Peyer's patch (tissue), 4 donors: ENCODE measurements around the gene AKIP1. TPM values are rescaled to one million over a fixed set of nuclear protein-coding genes. Genes with fewer than 3 reads are reported as not detected.
"Not testable (repeated sequence)": the region's sequence is repeated elsewhere in the genome, so short reads cannot be mapped to it uniquely, and the experiment has no call there.

Experiments
- DNase-seq, 3 donors: peaks; one replicate each; pipeline ENCODE4 v3.0.0-alpha.2; 2017 to 2019
- H3K27ac ChIP-seq, 4 donors: fragments of 200-600 bp; sonication (generic); one replicate each; pipeline ENCODE4 v1.5.1; 2016 to 2019
- H3K27me3 ChIP-seq, 2 donors: fragments of 200-600 bp; sonication (generic); one replicate each; pipeline ENCODE4 v1.5.1; 2019
- H3K36me3 ChIP-seq, 3 donors: fragments of 200-600 bp; sonication (generic); one replicate each; pipeline ENCODE4 v1.5.1; 2016 to 2019
- H3K4me1 ChIP-seq, 4 donors: fragments of 200-600 bp; sonication (generic); one replicate each; pipeline ENCODE4 v1.5.1; 2016 to 2019
- H3K4me3 ChIP-seq, 4 donors: fragments of 200-600 bp; sonication (generic); 1 replicate in 3 of 4; 2 replicates in 1 of 4; pipeline ENCODE4 v1.5.1; 2016 to 2019; ENCODE audit warnings: mild to moderate bottlenecking in 1 of 4
- H3K9me3 ChIP-seq, 4 donors: fragments of 200-600 bp; sonication (generic); one replicate each; pipeline ENCODE4 v1.5.1; 2016 to 2019; ENCODE audit warnings: mild to moderate bottlenecking in 1 of 4
- CTCF ChIP-seq, 6 experiments: fragments of 450-650 bp in 4 of 6; fragments of 200-600 bp in 2 of 6; sonication (generic) in 1 of 6; IDR thresholded peaks; one replicate each; pipeline ENCODE4 v1.5.1; 2017 to 2019; ENCODE audit warnings: antibody characterized with exemption in 6 of 6, mild to moderate bottlenecking in 3 of 6, moderate library complexity in 1 of 6
- POLR2A ChIP-seq, 2 donors: fragments of 450-650 bp; IDR thresholded peaks; one replicate each; pipeline ENCODE4 v1.5.1; 2017; ENCODE audit warnings: antibody characterized with exemption in 2 of 2, mild to moderate bottlenecking in 2 of 2, moderate library complexity in 2 of 2
- total RNA-seq, 4 donors: library from RNA; depleted of rRNA; stranded (reverse); fragments of >200 nt; gene quantifications; one replicate each; pipeline ENCODE4 v1.1.0, GENCODE V29; 2016

AKIP1 gene
- total RNA-seq, 4 donors from 2014 or later, result 8.6 to 21.7 (median 12.5) TPM

- peak in 2 of 3 donors; percentile 67 to 75 for DNase-seq
- Histone ChIP-seq H3K9me3 (no peaks in the 10 kb centered on the region), H3K36me3 (no peaks in the 10 kb centered on the region), H3K27ac (peak overlapping the region; percentile 65 to 88 (median 78)), H3K4me3 (peak overlapping the region; percentile 50 to 83 (median 64)), H3K27me3 (no peaks in the 10 kb centered on the region), H3K4me1 (peaks cover 0 to 14% (median 4%) of the 10 kb centered on the region in 4 donors)
- no peak for TF ChIP-seq CTCF (IDR thresholded peaks at IDR 0.05)
- TF ChIP-seq POLR2A (IDR thresholded peaks at IDR 0.05), result no peak
These were observed 40.4 kb upstream of the AKIP1 start for GRCh38 chr11:8870411-8871170.

GRCh38 chr11:8871171-8871775, 39.7 kb upstream of the AKIP1 start:
- Histone ChIP-seq H3K4me3 (peak overlapping the region; percentile 50 to 83 (median 64)), H3K27me3 (no peaks in the 10 kb centered on the region), H3K9me3 (no peaks in the 10 kb centered on the region), H3K4me1 (peaks cover 0 to 14% (median 4%) of the 10 kb centered on the region in 4 donors), H3K27ac (peak overlapping the region; percentile 65 to 88 (median 78)), H3K36me3 (no peaks in the 10 kb centered on the region)
- TF ChIP-seq POLR2A (IDR thresholded peaks at IDR 0.05) (no peak), CTCF (IDR thresholded peaks at IDR 0.05) (no peak)
- DNase-seq, result peak in 2 of 3 donors; percentile 56 to 66

GRCh38 chr11:8871962-8872361, 39.0 kb upstream of the AKIP1 start:
- Histone ChIP-seq H3K27me3 (no peaks in the 10 kb centered on the region), H3K9me3 (no peaks in the 10 kb centered on the region), H3K36me3 (no peaks in the 10 kb centered on the region), H3K27ac (peak overlapping the region in 3 of 4 donors; percentile 2 to 88 (median 10)), H3K4me3 (no peak overlapping the region), H3K4me1 (peaks cover 0 to 11% (median 4%) of the 10 kb centered on the region in 4 donors)
- TF ChIP-seq POLR2A (IDR thresholded peaks at IDR 0.05), result no peak
- no peak for TF ChIP-seq CTCF (IDR thresholded peaks at IDR 0.05)
- no peak for DNase-seq

- H3K27me3 ChIP-seq, result no peaks in the 10 kb centered on the region
- no peak for DNase-seq
- peaks cover 0 to 8% (median 4%) of the 10 kb centered on the region in 4 donors for H3K4me1 ChIP-seq
- TF ChIP-seq CTCF (IDR thresholded peaks at IDR 0.05) (no peak), POLR2A (IDR thresholded peaks at IDR 0.05) (no peak)
- H3K4me3 ChIP-seq, result no peak overlapping the region
- H3K27ac ChIP-seq, result peak overlapping the region in 1 of 4 donors; percentile 42
- H3K36me3 ChIP-seq, result no peaks in the 10 kb centered on the region
- H3K9me3 ChIP-seq, result no peaks in the 10 kb centered on the region
These were observed 37.1 kb upstream of the AKIP1 start for GRCh38 chr11:8873741-8874405.

GRCh38 chr11:8878771-8879170, 32.2 kb upstream of the AKIP1 start:
- Histone ChIP-seq H3K27me3 (no peaks in the 10 kb centered on the region), H3K4me3 (no peak overlapping the region), H3K4me1 (peaks cover 0 to 4% (median 0%) of the 10 kb centered on the region in 4 donors), H3K9me3 (no peaks in the 10 kb centered on the region), H3K36me3 (no peaks in the 10 kb centered on the region), H3K27ac (no peak overlapping the region)
- DNase-seq, result no peak
- TF ChIP-seq POLR2A (IDR thresholded peaks at IDR 0.05), result no peak
- no peak for TF ChIP-seq CTCF (IDR thresholded peaks at IDR 0.05)

GRCh38 chr11:8881585-8881984, 29.4 kb upstream of the AKIP1 start:
- H3K36me3 ChIP-seq, H3K4me3 ChIP-seq, H3K27ac ChIP-seq, H3K4me1 ChIP-seq, H3K9me3 ChIP-seq, DNase-seq, H3K27me3 ChIP-seq: not testable (repeated sequence)
